HCT116 (cell line): Measurements from ENCODE around the gene INSYN1.

Source experiments
- EZH2 ChIP-seq: fragments of 200-600 bp; sonication (generic); IDR thresholded peaks from 2 replicates; pipeline ENCODE4 v1.6.1; 2017; ENCODE audit warnings: antibody characterized with exemption, mixed run types
- EZH2phosphoT487 ChIP-seq: fragments of 200-600 bp; IDR thresholded peaks from 2 replicates; pipeline ENCODE4 v1.6.1; 2018; ENCODE audit warnings: antibody characterized with exemption, borderline replicate concordance
- FOSL1 ChIP-seq: IDR thresholded peaks from 2 replicates; pipeline ENCODE4 v1.6.1; 2012; ENCODE audit warnings: low read depth
- POLR2A ChIP-seq: IDR thresholded peaks from 2 replicates; pipeline ENCODE4 v1.7.0; 2011; ENCODE audit warnings: borderline replicate concordance; ENCODE audit not compliant: insufficient read depth, insufficient read length; ENCODE audit errors: extremely low read depth
- POLR2AphosphoS5 ChIP-seq: IDR thresholded peaks from 2 replicates; pipeline ENCODE4 v1.6.1; 2011; ENCODE audit warnings: mild to moderate bottlenecking, low read depth, low read length, moderate library complexity
- RAD21 ChIP-seq: IDR thresholded peaks from 2 replicates; pipeline ENCODE4 v1.6.1; 2012; ENCODE audit warnings: low read depth, mild to moderate bottlenecking
- SP1 ChIP-seq: IDR thresholded peaks from 2 replicates; pipeline ENCODE4 v1.6.1; 2012; ENCODE audit warnings: low read depth
- TCF7L2 ChIP-seq: IDR thresholded peaks from 2 replicates; pipeline ENCODE4 v1.7.0; 2011; ENCODE audit warnings: borderline replicate concordance, inconsistent platforms; ENCODE audit not compliant: insufficient read depth, insufficient read length; ENCODE audit errors: extremely low read depth
- YY1 ChIP-seq: IDR thresholded peaks from 2 replicates; pipeline ENCODE4 v1.6.1; 2011; ENCODE audit warnings: low read length, low read depth, moderate library complexity, mild to moderate bottlenecking; ENCODE audit not compliant: insufficient replicate concordance; ENCODE audit errors: extremely low read depth
- ZFX ChIP-seq: fragments of 450-650 bp; IDR thresholded peaks from 2 replicates; pipeline ENCODE4 v1.6.1; 2017
- TF ChIP-seq, protein P1 (sequence below), 3 experiments: fragments of 200-600 bp in 1 of 3; sonication (generic) in 1 of 3; IDR thresholded peaks in 2 of 3; conservative IDR thresholded peaks in 1 of 3; 2 replicates each; pipeline ENCODE4 v1.5.1; 2012 to 2017; ENCODE audit warnings: low read depth in 2 of 3, low read length in 2 of 3, antibody characterized with exemption in 1 of 3, borderline replicate concordance in 1 of 3, control low read depth in 1 of 3, mild to moderate bottlenecking in 1 of 3, mixed read lengths in 1 of 3, mixed run types in 1 of 3, moderate library complexity in 1 of 3; ENCODE audit not compliant: insufficient read depth in 1 of 3
- TF ChIP-seq, protein P2 (sequence below): IDR thresholded peaks from 2 replicates; pipeline ENCODE4 v1.6.1; 2012

DNA sequence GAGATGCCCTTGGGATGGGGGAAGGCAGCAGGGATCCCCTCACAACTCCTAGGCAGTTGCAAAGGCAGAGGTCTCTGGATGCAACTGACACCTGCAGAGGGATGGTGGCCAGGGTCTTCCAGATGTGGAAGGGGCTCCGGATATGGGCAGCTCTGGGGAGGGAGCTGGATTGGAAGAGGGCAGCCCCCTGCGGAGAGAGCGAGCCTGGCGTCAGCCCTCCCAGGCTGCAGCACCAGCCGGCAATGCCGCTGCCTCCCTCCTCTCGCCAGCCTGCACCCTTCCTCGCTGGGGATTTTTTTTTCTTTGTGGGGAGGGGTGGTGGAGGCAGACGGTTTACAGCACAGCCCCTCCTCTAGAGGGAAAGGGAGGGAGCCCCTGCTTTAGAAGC, 1.6 kb downstream of the INSYN1 start:
- TF ChIP-seq, protein P1, sequence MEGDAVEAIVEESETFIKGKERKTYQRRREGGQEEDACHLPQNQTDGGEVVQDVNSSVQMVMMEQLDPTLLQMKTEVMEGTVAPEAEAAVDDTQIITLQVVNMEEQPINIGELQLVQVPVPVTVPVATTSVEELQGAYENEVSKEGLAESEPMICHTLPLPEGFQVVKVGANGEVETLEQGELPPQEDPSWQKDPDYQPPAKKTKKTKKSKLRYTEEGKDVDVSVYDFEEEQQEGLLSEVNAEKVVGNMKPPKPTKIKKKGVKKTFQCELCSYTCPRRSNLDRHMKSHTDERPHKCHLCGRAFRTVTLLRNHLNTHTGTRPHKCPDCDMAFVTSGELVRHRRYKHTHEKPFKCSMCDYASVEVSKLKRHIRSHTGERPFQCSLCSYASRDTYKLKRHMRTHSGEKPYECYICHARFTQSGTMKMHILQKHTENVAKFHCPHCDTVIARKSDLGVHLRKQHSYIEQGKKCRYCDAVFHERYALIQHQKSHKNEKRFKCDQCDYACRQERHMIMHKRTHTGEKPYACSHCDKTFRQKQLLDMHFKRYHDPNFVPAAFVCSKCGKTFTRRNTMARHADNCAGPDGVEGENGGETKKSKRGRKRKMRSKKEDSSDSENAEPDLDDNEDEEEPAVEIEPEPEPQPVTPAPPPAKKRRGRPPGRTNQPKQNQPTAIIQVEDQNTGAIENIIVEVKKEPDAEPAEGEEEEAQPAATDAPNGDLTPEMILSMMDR (IDR thresholded peaks at IDR 0.05 in 2 of 3, conservative IDR thresholded peaks at IDR 0.05 in 1 of 3; ENCODE audit: borderline replicate concordance in 1 of 3, insufficient read depth in 1 of 3, low read depth in 2 of 3, low read length in 2 of 3): no peak
- no peak for TF ChIP-seq POLR2A
- no peak for TF ChIP-seq FOSL1
- no peak for TF ChIP-seq EZH2phosphoT487
- TF ChIP-seq, protein P2, sequence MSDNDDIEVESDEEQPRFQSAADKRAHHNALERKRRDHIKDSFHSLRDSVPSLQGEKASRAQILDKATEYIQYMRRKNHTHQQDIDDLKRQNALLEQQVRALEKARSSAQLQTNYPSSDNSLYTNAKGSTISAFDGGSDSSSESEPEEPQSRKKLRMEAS: no peak
- TF ChIP-seq RAD21: no peak
- TF ChIP-seq YY1: no peak
- TF ChIP-seq TCF7L2: no peak
- TF ChIP-seq POLR2AphosphoS5: no peak
- no peak for TF ChIP-seq ZFX
- TF ChIP-seq EZH2: no peak
- no peak for TF ChIP-seq SP1
